Calu3 (cell line): ENCODE data around the gene TMEM39B. TPM values are rescaled to one million over a fixed set of nuclear protein-coding genes. Genes with fewer than 3 reads are reported as not detected.

Experiments used
- BruUV-seq: library from RNA; stranded (reverse); fragments of 400-500 nt; replicated peaks from 2 replicates; lab custom pipeline; 2021; lab: Mats Ljungman, UMichigan
- CTCF ChIA-PET: fragments of 300-600 bp; sonication (Branson Sonifier 250); formaldehyde crosslinking; loops from one replicate; lab custom pipeline; 2022; ENCODE audit warnings: antibody characterized with exemption; lab: Charles Lee
- DNase-seq: peaks from one replicate; pipeline ENCODE4 v3.0.0; 2022
- H3K27ac Mint-ChIP-seq: one replicate; pipeline ENCODE4 v1.8.0; 2022; ENCODE audit warnings: mixed read lengths; ENCODE audit not compliant: unreplicated experiment
- H3K27me3 Mint-ChIP-seq: one replicate; pipeline ENCODE4 v1.8.0; 2022; ENCODE audit warnings: mixed read lengths; ENCODE audit not compliant: unreplicated experiment
- H3K36me3 Mint-ChIP-seq: one replicate; pipeline ENCODE4 v1.8.0; 2022; ENCODE audit warnings: mild to moderate bottlenecking, moderate library complexity, mixed read lengths; ENCODE audit not compliant: insufficient read depth, unreplicated experiment
- H3K4me1 Mint-ChIP-seq: one replicate; pipeline ENCODE4 v1.8.0; 2022; ENCODE audit warnings: mild to moderate bottlenecking, low read depth, mixed read lengths; ENCODE audit not compliant: unreplicated experiment
- H3K4me3 Mint-ChIP-seq: one replicate; pipeline ENCODE4 v1.8.0; 2022; ENCODE audit warnings: mild to moderate bottlenecking, low read depth, moderate library complexity, mixed read lengths; ENCODE audit not compliant: unreplicated experiment
- H3K9me3 Mint-ChIP-seq: one replicate; pipeline ENCODE4 v1.8.0; 2022; ENCODE audit warnings: low read depth, mixed read lengths; ENCODE audit not compliant: unreplicated experiment
- CTCF ChIP-seq: fragments of 200-600 bp; IDR thresholded peaks from one replicate; pipeline ENCODE4 v1.8.0; 2022; ENCODE audit warnings: antibody characterized with exemption; ENCODE audit not compliant: unreplicated experiment
- intact Hi-C: fragments of 100-400 bp; cut with micrococcal nuclease; formaldehyde crosslinking; loops from one replicate; pipeline ENCODE4 v1.10.0; 2022; ENCODE audit not compliant: unreplicated experiment
- total RNA-seq: library from RNA; stranded (reverse); gene quantifications from 2 replicates; pipeline ENCODE4 v1.2.3, GENCODE V29; 2022

The TMEM39B gene
- total RNA-seq, 1 experiment from 2014 or later = 19.5 TPM

GRCh38 chr1:32100807-32101708, 28.3 kb downstream of the TMEM39B start:
- DNase-seq = no peak
- Mint-ChIP-seq H3K36me3 (peaks cover 17% of the 10 kb centered on the region), H3K9me3 (no peaks in the 10 kb centered on the region), H3K27ac (no peak overlapping the region), H3K27me3 (no peaks in the 10 kb centered on the region), H3K4me3 (no peak overlapping the region), H3K4me1 (peaks cover 13% of the 10 kb centered on the region)
- BruUV-seq = no TSS peak
- intact Hi-C loops = no loop called here
- TF ChIP-seq CTCF = no peak
- CTCF ChIA-PET = interaction anchor here (0.9 kb wide), 1 partner anchor 9 kb away, joined by 3 read pairs; no protein-coding TSS in a partner anchor

- H3K9me3 Mint-ChIP-seq = no peaks in the 10 kb centered on the region
- peaks cover 13% of the 10 kb centered on the region for H3K4me1 Mint-ChIP-seq
- no peak for TF ChIP-seq CTCF
- no peak overlapping the region for H3K4me3 Mint-ChIP-seq
- no TSS peak for BruUV-seq
- H3K36me3 Mint-ChIP-seq = peaks cover 22% of the 10 kb centered on the region
- no peak overlapping the region for H3K27ac Mint-ChIP-seq
- CTCF ChIA-PET = no interaction called here
- intact Hi-C loops = no loop called here
- no peaks in the 10 kb centered on the region for H3K27me3 Mint-ChIP-seq
- no peak for DNase-seq
These were observed 31.4 kb downstream of the TMEM39B start for GRCh38 chr1:32104127-32104526.

- H3K27ac Mint-ChIP-seq = no peak overlapping the region
- intact Hi-C loops = no loop called here
- no peak overlapping the region for H3K4me3 Mint-ChIP-seq
- no peak for DNase-seq
- no peaks in the 10 kb centered on the region for H3K27me3 Mint-ChIP-seq
- BruUV-seq = no TSS peak
- CTCF ChIA-PET = interaction anchor here (0.7 kb wide), 1 partner anchor 273 kb away, joined by 4 read pairs; no protein-coding TSS in a partner anchor
- H3K9me3 Mint-ChIP-seq = no peaks in the 10 kb centered on the region
- peaks cover 13% of the 10 kb centered on the region for H3K4me1 Mint-ChIP-seq
- H3K36me3 Mint-ChIP-seq = peaks cover 28% of the 10 kb centered on the region
- no peak for TF ChIP-seq CTCF
These were observed 32.6 kb downstream of the TMEM39B start for GRCh38 chr1:32105338-32105737.

- Mint-ChIP-seq H3K27me3 (no peaks in the 10 kb centered on the region), H3K4me1 (peaks cover 7% of the 10 kb centered on the region), H3K9me3 (no peaks in the 10 kb centered on the region), H3K27ac (no peak overlapping the region), H3K4me3 (peak overlapping the region; percentile 98), H3K36me3 (peaks cover 28% of the 10 kb centered on the region)
- no peak for DNase-seq
- CTCF ChIA-PET = no interaction called here
- intact Hi-C loops = no loop called here
- no peak for TF ChIP-seq CTCF
- no TSS peak for BruUV-seq
These were observed 34.0 kb downstream of the TMEM39B start for GRCh38 chr1:32106663-32107275.
